Cardiac muscle cell (in vitro differentiated cells and primary cell): ENCODE results near the gene DCUN1D2. TPM values are rescaled to one million over a fixed set of nuclear protein-coding genes. Genes with fewer than 3 reads are reported as not detected.
A peak's percentile ranks its signal among the peaks of the same experiment; 100 is the strongest.

Source experiments
- DNase-seq, 2 donors: peaks; one replicate each; pipeline versions ENCODE4 v3.0.0 to v3.0.0-alpha.2; 2010 to 2017; ENCODE audit warnings: low read depth in 1 of 2, low spot score in 1 of 2
- H3K27ac ChIP-seq: fragments of 200-600 bp; sonication (generic); 2 replicates; pipeline ENCODE4 v1.5.1; 2016
- H3K27me3 ChIP-seq: fragments of 200-600 bp; sonication (generic); 2 replicates; pipeline ENCODE4 v1.6.0; 2016; ENCODE audit warnings: control low read depth
- H3K36me3 ChIP-seq: fragments of 200-600 bp; sonication (generic); 2 replicates; pipeline ENCODE4 v1.5.1; 2016; ENCODE audit warnings: control low read depth
- H3K4me1 ChIP-seq: fragments of 200-600 bp; sonication (generic); 2 replicates; pipeline ENCODE4 v1.8.1; 2017; ENCODE audit warnings: low read depth, mild to moderate bottlenecking, mixed run types
- H3K4me3 ChIP-seq: fragments of 200-600 bp; sonication (generic); 2 replicates; pipeline ENCODE4 v1.5.1; 2016; ENCODE audit warnings: mild to moderate bottlenecking
- H3K9me3 ChIP-seq: fragments of 200-600 bp; sonication (generic); 2 replicates; pipeline ENCODE4 v1.5.1; 2017; ENCODE audit warnings: low read depth, mild to moderate bottlenecking, control low read depth
- CTCF ChIP-seq: IDR thresholded peaks from 2 replicates; pipeline ENCODE4 v1.5.1; 2012; ENCODE audit warnings: low read depth, mild to moderate bottlenecking, low read length
- polyA plus RNA-seq: library from polyadenylated mRNA; unstranded; fragments of >200 nt; fragmentation: Nextera tagmentation; extraction: Ambion mirVana; gene quantifications from 2 replicates; pipeline ENCODE4 v1.2.1, GENCODE V29; 2016
- total RNA-seq: library from RNA; depleted of rRNA; stranded (reverse); fragments of >200 nt; gene quantifications from 2 replicates; pipeline ENCODE4 v1.2.3, GENCODE V29; 2016

DCUN1D2 gene
- total and polyA plus RNA-seq, 2 experiments from 2014 or later, result 23.7 to 32.4 TPM

GRCh38 chr13:113486698-113487097 is 3.8 kb downstream of the DCUN1D2 start:
- DNase-seq, result no peak
- Histone ChIP-seq H3K36me3 (no peaks in the 10 kb centered on the region), H3K27ac (no peak overlapping the region), H3K4me1 (peaks cover 25% of the 10 kb centered on the region), H3K4me3 (no peak overlapping the region), H3K9me3 (no peaks in the 10 kb centered on the region), H3K27me3 (no peaks in the 10 kb centered on the region)
- TF ChIP-seq CTCF, result no peak

- H3K27me3 ChIP-seq, result no peaks in the 10 kb centered on the region
- H3K36me3 ChIP-seq, result no peaks in the 10 kb centered on the region
- TF ChIP-seq CTCF, result no peak
- DNase-seq, result peak in 1 of 2 donors; percentile 48
- H3K4me3 ChIP-seq, result no peak overlapping the region
- H3K4me1 ChIP-seq, result peaks cover 25% of the 10 kb centered on the region
- peak overlapping the region; percentile 19 for H3K27ac ChIP-seq
- no peaks in the 10 kb centered on the region for H3K9me3 ChIP-seq
These were observed 5.0 kb downstream of the DCUN1D2 start for GRCh38 chr13:113485545-113485944.

- TF ChIP-seq CTCF, result no peak
- Histone ChIP-seq H3K4me3 (no peak overlapping the region), H3K36me3 (peaks cover 11% of the 10 kb centered on the region), H3K27me3 (no peaks in the 10 kb centered on the region), H3K4me1 (peaks cover 21% of the 10 kb centered on the region), H3K9me3 (no peaks in the 10 kb centered on the region), H3K27ac (peak overlapping the region; percentile 14)
- no peak for DNase-seq
These were observed 6.8 kb downstream of the DCUN1D2 start for GRCh38 chr13:113483504-113484293.

- no peak for TF ChIP-seq CTCF
- H3K9me3 ChIP-seq, result no peaks in the 10 kb centered on the region
- H3K27ac ChIP-seq, result no peak overlapping the region
- no peak overlapping the region for H3K4me3 ChIP-seq
- H3K36me3 ChIP-seq, result peaks cover 11% of the 10 kb centered on the region
- no peaks in the 10 kb centered on the region for H3K27me3 ChIP-seq
- no peak for DNase-seq
- peaks cover 21% of the 10 kb centered on the region for H3K4me1 ChIP-seq
These were observed 7.4 kb downstream of the DCUN1D2 start for GRCh38 chr13:113483081-113483480.

- Histone ChIP-seq H3K9me3 (no peaks in the 10 kb centered on the region), H3K27ac (no peak overlapping the region), H3K36me3 (peaks cover 26% of the 10 kb centered on the region), H3K4me3 (no peak overlapping the region), H3K4me1 (peaks cover under 1% of the 10 kb centered on the region), H3K27me3 (no peaks in the 10 kb centered on the region)
- no peak for DNase-seq
- TF ChIP-seq CTCF, result no peak
These were observed 11.3 kb downstream of the DCUN1D2 start for GRCh38 chr13:113479179-113479578.
